Measurements from ENCODE around the gene SLC4A9. TPM values are rescaled to one million over a fixed set of nuclear protein-coding genes. Genes with fewer than 3 reads are reported as not detected.

SLC4A9 gene
- total and polyA plus RNA-seq, 2 donors (not counting 1 experiment from before 2014, with no cell fraction given): 0.10 TPM; not detected in 1

DNA sequence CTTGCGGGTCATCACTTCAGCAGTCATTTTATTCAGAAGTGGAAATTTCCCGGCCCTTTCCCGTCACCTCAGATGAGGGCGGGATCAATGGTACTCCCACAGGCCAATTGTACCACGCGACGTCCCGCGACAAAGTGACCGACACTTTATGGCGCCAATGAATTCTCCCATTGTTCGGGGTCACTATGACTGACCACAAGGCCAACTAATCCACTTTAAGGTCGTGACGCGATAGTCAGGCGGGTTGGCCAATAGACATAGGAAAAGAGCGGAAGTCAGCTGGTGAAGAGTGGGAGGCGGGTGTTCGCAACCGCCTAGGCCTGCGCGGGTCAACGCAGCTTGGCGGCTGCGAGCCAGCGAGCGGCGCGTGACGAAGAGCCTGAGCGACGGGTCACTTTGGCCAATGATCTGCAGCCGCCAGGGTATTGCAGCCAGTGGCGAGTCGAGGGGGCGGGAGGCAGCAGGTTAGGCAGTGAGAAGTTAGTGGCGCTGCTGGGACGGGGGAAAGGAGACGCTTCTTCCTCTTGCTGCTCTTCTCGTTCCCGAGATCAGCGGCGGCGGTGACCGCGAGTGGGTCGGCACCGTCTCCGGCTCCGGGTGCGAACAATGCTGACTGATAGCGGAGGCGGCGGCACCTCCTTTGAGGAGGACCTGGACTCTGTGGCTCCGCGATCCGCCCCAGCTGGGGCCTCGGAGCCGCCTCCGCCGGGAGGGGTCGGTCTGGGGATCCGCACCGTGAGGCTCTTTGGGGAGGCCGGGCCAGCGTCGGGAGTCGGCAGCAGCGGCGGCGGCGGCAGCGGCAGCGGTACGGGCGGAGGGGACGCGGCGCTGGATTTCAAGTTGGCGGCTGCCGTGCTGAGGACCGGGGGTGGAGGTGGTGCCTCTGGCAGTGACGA lies 41.6 kb downstream of the SLC4A9 start, which contains the start of gene ANKHD1:
Gene ANKHD1, plus strand, starts transcription at position 472 of the 896 bp plus-strand sequence. Its CDS starts 135 bp downstream, at position 607.
- Histone ChIP-seq H3K4me2 (replicated peaks; ENCODE audit: low read depth, low read length, poor library complexity, severe bottlenecking) (peak within 1 kb of the TSS; percentile 93), H3K4me1 (ENCODE audit: control insufficient read depth in 2 of 2, insufficient read depth in 2 of 2, low read length in 2 of 2) (peaks cover 31% of the 10 kb centered on the region in 2 donors), H2AFZ (ENCODE audit: insufficient read depth, low read depth, low read length, poor library complexity, severe bottlenecking) (peak within 1 kb of the TSS; percentile 96), H3K79me2 (ENCODE audit: control insufficient read depth, insufficient read depth, low read length) (peaks cover 79% of the 10 kb centered on the region), H4K20me1 (ENCODE audit: control insufficient read depth, insufficient read depth, low read length, poor library complexity, severe bottlenecking) (peaks cover 47% of the 10 kb centered on the region), H3K27me3 (replicated peaks in 1 of 4; ENCODE audit: control extremely low read depth in 1 of 4, control insufficient read depth in 3 of 4, insufficient read depth in 4 of 4, low read length in 3 of 4) (no peaks in the 10 kb centered on the region), H3K9ac (ENCODE audit: low read length) (peak within 1 kb of the TSS; percentile 93), H3K9me3 (ENCODE audit: control extremely low read depth in 1 of 3, control insufficient read depth in 2 of 3, insufficient read depth in 1 of 3, low read length in 2 of 3) (no peaks in the 10 kb centered on the region), H3K27ac (ENCODE audit: low read length in 2 of 2) (peak within 1 kb of the TSS; percentile 84 to 91), H3K4me3 (ENCODE audit: control extremely low read depth in 1 of 5, extremely low read depth in 1 of 5, insufficient read depth in 1 of 5, low read depth in 2 of 5, low read length in 4 of 5) (peak within 1 kb of the TSS; percentile 80 to 98 (median 92)), H3K36me3 (replicated peaks in 1 of 2; ENCODE audit: control extremely low read depth in 1 of 2, control insufficient read depth in 1 of 2, extremely low read depth in 1 of 2, insufficient read depth in 2 of 2, low read length in 1 of 2) (peaks cover 0 to 8% of the 10 kb centered on the region in 2 experiments)
- CTCF ChIA-PET: interaction anchor here (0.5 to 1.4 kb wide), 7 partner anchors 29 to 751 kb away, joined by 3 to 7 read pairs (median 3); partner anchors contain the start of genes HBEGF, IK and NDUFA2
- H3K4me3 Mint-ChIP-seq: no peak within 1 kb of the TSS
- DNase-seq (peak; percentile 100), ATAC-seq (ENCODE audit: low read depth) (peak; percentile 77)
- TF ChIP-seq, protein P1, sequence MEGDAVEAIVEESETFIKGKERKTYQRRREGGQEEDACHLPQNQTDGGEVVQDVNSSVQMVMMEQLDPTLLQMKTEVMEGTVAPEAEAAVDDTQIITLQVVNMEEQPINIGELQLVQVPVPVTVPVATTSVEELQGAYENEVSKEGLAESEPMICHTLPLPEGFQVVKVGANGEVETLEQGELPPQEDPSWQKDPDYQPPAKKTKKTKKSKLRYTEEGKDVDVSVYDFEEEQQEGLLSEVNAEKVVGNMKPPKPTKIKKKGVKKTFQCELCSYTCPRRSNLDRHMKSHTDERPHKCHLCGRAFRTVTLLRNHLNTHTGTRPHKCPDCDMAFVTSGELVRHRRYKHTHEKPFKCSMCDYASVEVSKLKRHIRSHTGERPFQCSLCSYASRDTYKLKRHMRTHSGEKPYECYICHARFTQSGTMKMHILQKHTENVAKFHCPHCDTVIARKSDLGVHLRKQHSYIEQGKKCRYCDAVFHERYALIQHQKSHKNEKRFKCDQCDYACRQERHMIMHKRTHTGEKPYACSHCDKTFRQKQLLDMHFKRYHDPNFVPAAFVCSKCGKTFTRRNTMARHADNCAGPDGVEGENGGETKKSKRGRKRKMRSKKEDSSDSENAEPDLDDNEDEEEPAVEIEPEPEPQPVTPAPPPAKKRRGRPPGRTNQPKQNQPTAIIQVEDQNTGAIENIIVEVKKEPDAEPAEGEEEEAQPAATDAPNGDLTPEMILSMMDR (IDR thresholded peaks at IDR 0.05): no peak
- no peak for TF ChIP-seq EZH2 (IDR thresholded peaks at IDR 0.05; ENCODE audit: borderline replicate concordance, insufficient read depth, low read depth, low read length, poor library complexity, severe bottlenecking)
- no peak within 1 kb of the TSS for H3K27ac Mint-ChIP-seq
- WGBS (ENCODE audit: insufficient coverage): under 1% methylated on average over 78 of the region's 83 CpGs
- intact Hi-C loops (cut with micrococcal nuclease): loop anchor here (1.0 to 5.0 kb wide), 15 partner anchors 99 to 921 kb away; partner anchors contain the start of genes APBB3, CYSTM1, EIF4EBP3 and HARS1
- H3K9me3 Mint-ChIP-seq (ENCODE audit: insufficient read depth): no peaks in the 10 kb centered on the region
- no peaks in the 10 kb centered on the region for H3K27me3 Mint-ChIP-seq
- peaks cover 31% of the 10 kb centered on the region for H3K4me1 Mint-ChIP-seq
- POLR2A ChIA-PET: interaction anchor here (0.9 to 2.2 kb wide), 8 partner anchors 13 to 918 kb away, joined by 3 to 10 read pairs (median 4); partner anchors contain the start of genes CYSTM1, EIF4EBP3, HARS1 and HARS2

Data from B cell (primary cell).